GM12878 (cell line): ENCODE measurements around the gene NANOS2. TPM values are rescaled to one million over a fixed set of nuclear protein-coding genes. Genes with fewer than 3 reads are reported as not detected.

Experiments
- ATF2 ChIP-seq: IDR thresholded peaks from 2 replicates; pipeline ENCODE4 v1.6.1; 2012; ENCODE audit warnings: low read length, inconsistent platforms
- BACH1 ChIP-seq: fragments of 450-650 bp; IDR thresholded peaks from 2 replicates; pipeline ENCODE4 v1.6.1; 2017; ENCODE audit warnings: mild to moderate bottlenecking, borderline replicate concordance
- BRCA1 ChIP-seq: IDR thresholded peaks from 2 replicates; pipeline ENCODE4 v1.6.1; 2011; ENCODE audit warnings: low read depth, low read length, improper control_type of control experiment
- CHD4 ChIP-seq: fragments of 200-600 bp; sonication (generic); IDR thresholded peaks from 2 replicates; pipeline ENCODE4 v1.6.1; 2016; ENCODE audit warnings: mild to moderate bottlenecking
- EED ChIP-seq: sonication (generic); IDR thresholded peaks from 2 replicates; pipeline ENCODE4 v1.6.1; 2016; ENCODE audit warnings: antibody characterized with exemption, low read depth
- IKZF2 ChIP-seq, 2 experiments: fragments of 450-650 bp; IDR thresholded peaks; 2 replicates each; pipeline ENCODE4 v1.6.1; 2017; ENCODE audit warnings: mild to moderate bottlenecking in 2 of 2, moderate library complexity in 2 of 2
- KAT2A ChIP-seq: conservative IDR thresholded peaks from 2 replicates; pipeline ENCODE4 v1.6.1; 2011; ENCODE audit warnings: low read depth, low read length; ENCODE audit not compliant: control insufficient read depth
- KLF5 ChIP-seq: fragments of 450-650 bp; IDR thresholded peaks from 2 replicates; pipeline ENCODE4 v1.6.1; 2014; ENCODE audit warnings: mild to moderate bottlenecking; ENCODE audit not compliant: partially characterized antibody
- MYC ChIP-seq: IDR thresholded peaks from 2 replicates; pipeline ENCODE4 v1.6.1; 2011; ENCODE audit warnings: mild to moderate bottlenecking, low read length, moderate library complexity, inconsistent platforms; ENCODE audit not compliant: insufficient read depth, insufficient replicate concordance, insufficient read length, severe bottlenecking
- NFXL1 ChIP-seq: fragments of 450-650 bp; IDR thresholded peaks from 2 replicates; pipeline ENCODE4 v1.6.1; 2017; ENCODE audit warnings: antibody characterized with exemption, mild to moderate bottlenecking, borderline replicate concordance
- NFYB ChIP-seq: IDR thresholded peaks from 2 replicates; pipeline ENCODE4 v1.6.1; 2011; ENCODE audit warnings: low read depth, mild to moderate bottlenecking, low read length, improper control_type of control experiment, moderate library complexity; ENCODE audit not compliant: insufficient read depth
- NRF1 ChIP-seq: conservative IDR thresholded peaks from 2 replicates; pipeline ENCODE4 v1.6.1; 2011; ENCODE audit warnings: mild to moderate bottlenecking, low read depth, low read length, improper control_type of control experiment
- PAX5 ChIP-seq: IDR thresholded peaks from 2 replicates; pipeline ENCODE4 v1.6.1; 2011; ENCODE audit warnings: low read depth, low read length, borderline replicate concordance
- PBX3 ChIP-seq: IDR thresholded peaks from 2 replicates; pipeline ENCODE4 v1.6.1; 2011; ENCODE audit warnings: mild to moderate bottlenecking, low read depth, low read length, moderate library complexity; ENCODE audit not compliant: insufficient replicate concordance
- RELA ChIP-seq: fragments of 450-650 bp; IDR thresholded peaks from 2 replicates; pipeline ENCODE4 v1.8.0; 2014; ENCODE audit warnings: borderline replicate concordance; ENCODE audit not compliant: partially characterized antibody
- RFX5 ChIP-seq: IDR thresholded peaks from 2 replicates; pipeline ENCODE4 v1.6.1; 2011; ENCODE audit warnings: low read depth, low read length, improper control_type of control experiment
- SPI1 ChIP-seq: IDR thresholded peaks from 2 replicates; pipeline ENCODE4 v1.6.1; 2011; ENCODE audit warnings: low read depth, mild to moderate bottlenecking, low read length, moderate library complexity, borderline replicate concordance; ENCODE audit not compliant: insufficient read depth
- TCF3 ChIP-seq: IDR thresholded peaks from 2 replicates; pipeline ENCODE4 v1.6.1; 2012; ENCODE audit warnings: low read depth, mild to moderate bottlenecking, low read length, borderline replicate concordance; ENCODE audit not compliant: insufficient read depth
- TCF7 ChIP-seq: IDR thresholded peaks from 2 replicates; pipeline ENCODE4 v1.6.1; 2014; ENCODE audit warnings: antibody characterized with exemption, borderline replicate concordance
- YBX1 ChIP-seq: fragments of 450-650 bp; IDR thresholded peaks from 2 replicates; pipeline ENCODE4 v1.6.1; 2016; ENCODE audit warnings: antibody characterized with exemption
- polyA plus RNA-seq, 11 experiments: library from polyadenylated mRNA; depleted of rRNA in 4 of 11; unstranded in 6 of 11; stranded (reverse) in 5 of 11; fragments of >200 nt; fragmentation: Nextera tagmentation in 4 of 11; fragmentation: Illumina TruSeq in 1 of 11; extraction: Ambion mirVana in 4 of 11; extraction: Trizol in 1 of 11; gene quantifications; 1 replicate in 1 of 11; 2 replicates in 10 of 11; pipeline versions ENCODE4 v1.2.1 to v1.2.3, GENCODE V29; 2011 to 2016; ENCODE audit warnings: inconsistent platforms in 2 of 11, missing spikeins in 2 of 11, low read depth in 1 of 11
- total RNA-seq, 4 experiments: library from RNA; depleted of rRNA in 3 of 4; stranded (reverse); fragments of >200 nt in 3 of 4; fragmentation: Illumina TruSeq in 1 of 4; extraction: Trizol in 1 of 4; gene quantifications; 2 replicates each; pipeline versions ENCODE4 v1.2.1 to v1.2.3, GENCODE V29; 2013 to 2021
- TF ChIP-seq, protein P1 (sequence below), 3 experiments: IDR thresholded peaks in 2 of 3; conservative IDR thresholded peaks in 1 of 3; 2 replicates each; pipeline ENCODE4 v1.5.1; 2011; ENCODE audit warnings: low read depth in 3 of 3, low read length in 3 of 3, mild to moderate bottlenecking in 3 of 3, control low read depth in 2 of 3, moderate library complexity in 2 of 3, inconsistent platforms in 1 of 3, mixed read lengths in 1 of 3; ENCODE audit not compliant: control insufficient read depth in 2 of 3, insufficient read depth in 1 of 3; ENCODE audit errors: extremely low read depth in 1 of 3
- TF ChIP-seq, protein P2 (sequence below): fragments of 450-650 bp; IDR thresholded peaks from 2 replicates; pipeline ENCODE4 v1.6.1; 2016; ENCODE audit warnings: mild to moderate bottlenecking
- TF ChIP-seq, protein P3 (sequence below): fragments of 450-650 bp; IDR thresholded peaks from 2 replicates; pipeline ENCODE4 v1.6.1; 2014; ENCODE audit warnings: mild to moderate bottlenecking

The NANOS2 gene
- total and polyA plus RNA-seq, 10 of the 15 experiments (the other 5 are each of a cell fraction or from before 2014, with no cell fraction given): not detected

GRCh38 chr19:45886427-45887199 lies 28.0 kb downstream of the NANOS2 start (continued):
- TF ChIP-seq EED (no peak), BRCA1 (no peak), YBX1 (no peak), RELA (no peak), TCF3 (peak; percentile 67; the same call in 1 of the 2 replicates), BACH1 (0 out of 2 replicates have a peak, but pooled peaks have one; percentile 14), NFYB (peak; percentile 72; the same call in 1 of the 2 replicates), CHD4 (no peak), TCF7 (peak; percentile 32; the same call in 1 of the 2 replicates), IKZF2 (IDR thresholded peaks at IDR 0.05) (peak in 1 of 2 experiments; percentile 35; a peak in 2 of 4 replicates), KAT2A (no peak), PAX5 (0 out of 2 replicates have a peak, but pooled peaks have one; percentile 65), KLF5 (peak; percentile 80), ATF2 (no peak), NRF1 (no peak), NFXL1 (peak; percentile 98), MYC (no peak), SPI1 (peak; percentile 43; the same call in 1 of the 2 replicates), PBX3 (no peak), RFX5 (no peak)
- TF ChIP-seq, protein P1, sequence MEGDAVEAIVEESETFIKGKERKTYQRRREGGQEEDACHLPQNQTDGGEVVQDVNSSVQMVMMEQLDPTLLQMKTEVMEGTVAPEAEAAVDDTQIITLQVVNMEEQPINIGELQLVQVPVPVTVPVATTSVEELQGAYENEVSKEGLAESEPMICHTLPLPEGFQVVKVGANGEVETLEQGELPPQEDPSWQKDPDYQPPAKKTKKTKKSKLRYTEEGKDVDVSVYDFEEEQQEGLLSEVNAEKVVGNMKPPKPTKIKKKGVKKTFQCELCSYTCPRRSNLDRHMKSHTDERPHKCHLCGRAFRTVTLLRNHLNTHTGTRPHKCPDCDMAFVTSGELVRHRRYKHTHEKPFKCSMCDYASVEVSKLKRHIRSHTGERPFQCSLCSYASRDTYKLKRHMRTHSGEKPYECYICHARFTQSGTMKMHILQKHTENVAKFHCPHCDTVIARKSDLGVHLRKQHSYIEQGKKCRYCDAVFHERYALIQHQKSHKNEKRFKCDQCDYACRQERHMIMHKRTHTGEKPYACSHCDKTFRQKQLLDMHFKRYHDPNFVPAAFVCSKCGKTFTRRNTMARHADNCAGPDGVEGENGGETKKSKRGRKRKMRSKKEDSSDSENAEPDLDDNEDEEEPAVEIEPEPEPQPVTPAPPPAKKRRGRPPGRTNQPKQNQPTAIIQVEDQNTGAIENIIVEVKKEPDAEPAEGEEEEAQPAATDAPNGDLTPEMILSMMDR (IDR thresholded peaks at IDR 0.05 in 2 of 3, conservative IDR thresholded peaks at IDR 0.05 in 1 of 3; ENCODE audit: control insufficient read depth in 2 of 3, extremely low read depth in 1 of 3, insufficient read depth in 1 of 3, low read depth in 3 of 3, low read length in 3 of 3): no peak
- TF ChIP-seq, protein P2, sequence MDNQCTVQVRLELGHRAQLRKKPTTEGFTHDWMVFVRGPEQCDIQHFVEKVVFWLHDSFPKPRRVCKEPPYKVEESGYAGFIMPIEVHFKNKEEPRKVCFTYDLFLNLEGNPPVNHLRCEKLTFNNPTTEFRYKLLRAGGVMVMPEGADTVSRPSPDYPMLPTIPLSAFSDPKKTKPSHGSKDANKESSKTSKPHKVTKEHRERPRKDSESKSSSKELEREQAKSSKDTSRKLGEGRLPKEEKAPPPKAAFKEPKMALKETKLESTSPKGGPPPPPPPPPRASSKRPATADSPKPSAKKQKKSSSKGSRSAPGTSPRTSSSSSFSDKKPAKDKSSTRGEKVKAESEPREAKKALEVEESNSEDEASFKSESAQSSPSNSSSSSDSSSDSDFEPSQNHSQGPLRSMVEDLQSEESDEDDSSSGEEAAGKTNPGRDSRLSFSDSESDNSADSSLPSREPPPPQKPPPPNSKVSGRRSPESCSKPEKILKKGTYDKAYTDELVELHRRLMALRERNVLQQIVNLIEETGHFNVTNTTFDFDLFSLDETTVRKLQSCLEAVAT: peak; percentile 97
- TF ChIP-seq, protein P3, sequence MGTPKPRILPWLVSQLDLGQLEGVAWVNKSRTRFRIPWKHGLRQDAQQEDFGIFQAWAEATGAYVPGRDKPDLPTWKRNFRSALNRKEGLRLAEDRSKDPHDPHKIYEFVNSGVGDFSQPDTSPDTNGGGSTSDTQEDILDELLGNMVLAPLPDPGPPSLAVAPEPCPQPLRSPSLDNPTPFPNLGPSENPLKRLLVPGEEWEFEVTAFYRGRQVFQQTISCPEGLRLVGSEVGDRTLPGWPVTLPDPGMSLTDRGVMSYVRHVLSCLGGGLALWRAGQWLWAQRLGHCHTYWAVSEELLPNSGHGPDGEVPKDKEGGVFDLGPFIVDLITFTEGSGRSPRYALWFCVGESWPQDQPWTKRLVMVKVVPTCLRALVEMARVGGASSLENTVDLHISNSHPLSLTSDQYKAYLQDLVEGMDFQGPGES: no peak
